ENCODE results near the gene STXBP1.

GRCh38 chr9:127611603-127611898 lies 526 bp upstream of the STXBP1 start:
- TF ChIP-seq CTCF (IDR thresholded peaks at IDR 0.05) (no peak), POLR2AphosphoS5 (IDR thresholded peaks at IDR 0.05) (no peak)
